ENCODE results near the gene RAB27A.
"Not testable (repeated sequence)": the region's sequence is repeated elsewhere in the genome, so short reads cannot be mapped to it uniquely, and the experiment has no call there.

RAB27A gene

DNA sequence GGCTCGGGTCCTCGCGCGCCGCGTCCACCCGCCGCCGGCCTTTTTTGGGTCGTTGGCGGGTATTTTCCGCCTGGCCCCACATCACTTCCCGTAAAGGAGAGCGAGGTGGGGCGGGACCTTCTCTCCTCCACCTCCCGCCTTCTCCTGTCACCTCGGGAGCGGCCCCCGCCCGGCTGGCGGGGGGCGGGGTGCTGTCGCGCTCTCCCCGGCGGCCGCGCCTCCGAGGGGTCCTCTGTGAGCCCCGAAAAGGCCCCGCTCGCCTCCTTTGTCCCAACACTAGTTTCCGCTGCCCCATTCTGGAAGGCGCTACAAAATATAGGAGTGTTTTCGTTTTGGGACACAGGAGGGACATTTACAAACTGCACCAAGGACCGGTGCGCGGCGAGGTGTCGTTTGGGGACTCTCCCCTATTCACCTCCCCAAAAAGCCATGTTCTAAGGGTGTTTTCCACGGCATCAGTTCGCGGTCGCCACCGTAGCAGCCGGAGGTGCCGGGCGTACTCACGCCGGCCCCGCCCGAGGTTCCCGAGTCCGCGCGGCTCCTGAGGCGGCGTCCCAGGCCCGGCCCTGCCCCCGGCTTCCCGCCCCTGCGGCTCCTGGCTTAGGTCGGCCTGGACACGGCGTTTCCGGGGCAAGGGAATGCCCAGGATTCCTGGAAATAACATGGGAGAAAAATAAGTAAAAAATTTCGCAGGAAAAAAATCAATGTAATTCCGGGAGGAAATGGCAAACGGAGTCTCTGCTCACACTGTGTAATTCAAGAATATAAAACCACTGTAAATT lies at the start of gene RAB27A:
Gene RAB27A, minus strand, starts transcription at position 68 of the 782 bp plus-strand sequence. CDS start 54,879 bp downstream, outside the sequence.
- DNase-seq, result peak; percentile 89

DNA sequence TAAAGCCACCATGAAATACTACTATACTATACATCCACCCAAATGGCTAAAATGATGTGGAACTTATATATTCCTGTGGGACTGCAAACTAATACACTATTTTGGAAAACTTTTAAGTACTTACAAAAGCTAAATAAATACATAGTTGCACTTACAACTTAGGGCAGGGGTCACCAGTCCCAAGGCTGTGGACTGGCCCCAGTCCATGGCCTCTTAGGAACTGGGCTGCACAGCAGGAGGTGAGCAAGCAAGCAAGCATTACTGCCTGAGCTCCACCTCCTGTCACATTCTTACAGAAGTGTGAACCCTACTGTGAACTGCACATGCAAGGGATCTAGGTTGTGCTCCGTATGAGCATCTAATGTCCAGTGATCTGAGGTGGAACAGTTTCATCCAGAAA lies 47.5 kb upstream of the RAB27A start:
- DNase-seq, result no peak

DNA sequence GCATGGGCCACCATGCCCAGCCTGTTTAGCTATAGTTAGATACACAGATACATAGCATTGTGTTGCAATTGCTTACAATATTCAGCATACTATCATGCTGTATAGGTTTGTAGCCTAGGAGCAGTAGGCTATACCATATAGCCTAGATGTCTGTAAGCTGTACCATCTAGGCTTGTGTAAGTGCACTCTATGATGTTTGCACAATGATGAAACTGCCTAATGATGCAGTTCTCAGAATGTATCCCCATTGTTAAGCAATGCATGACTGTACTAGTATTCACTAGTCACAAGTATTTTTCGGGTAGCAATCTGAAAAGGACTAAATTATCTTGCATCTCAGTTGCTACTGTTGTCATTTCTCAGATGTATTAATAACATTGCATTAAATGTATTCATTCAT lies 45.4 kb upstream of the RAB27A start:
- DNase-seq, result no peak

DNA sequence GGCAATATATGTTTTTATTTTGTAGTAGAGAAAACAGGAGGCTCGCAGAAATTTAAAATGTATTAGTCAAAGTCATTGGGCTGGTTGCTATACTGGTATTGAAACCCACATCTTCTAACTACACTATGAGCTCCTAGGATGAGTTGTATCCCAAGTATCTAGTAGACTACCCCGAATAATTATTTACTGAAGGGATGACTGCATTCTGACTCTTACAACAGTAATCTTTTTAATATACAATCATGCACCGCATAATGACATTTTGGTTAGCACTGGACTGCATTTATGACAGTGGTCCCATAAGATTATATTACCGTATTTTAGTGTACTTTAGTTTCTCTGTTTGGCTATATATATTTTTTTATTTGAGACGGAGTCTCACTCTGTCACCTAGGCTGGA lies 44.8 kb upstream of the RAB27A start:
- DNase-seq, result no peak

DNA sequence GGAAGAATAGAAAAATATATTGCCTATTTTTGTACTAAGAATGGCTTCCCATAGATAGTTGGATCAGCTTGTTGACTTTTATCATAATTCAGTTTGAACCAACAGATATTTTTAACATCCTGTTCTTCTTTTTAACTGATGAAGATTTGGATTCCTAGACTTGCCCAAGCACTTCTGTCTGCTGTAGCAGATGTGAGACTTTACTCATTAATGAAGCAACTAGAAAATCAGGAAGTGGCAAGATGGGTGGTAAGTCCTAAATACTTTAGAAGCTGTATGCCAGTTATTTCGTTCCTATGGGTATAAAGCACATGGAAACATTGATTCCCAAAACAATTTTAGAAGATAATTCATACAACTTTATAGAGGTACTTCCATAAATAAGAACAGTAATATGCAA lies 37.8 kb upstream of the RAB27A start:
- DNase-seq, result no peak

DNA sequence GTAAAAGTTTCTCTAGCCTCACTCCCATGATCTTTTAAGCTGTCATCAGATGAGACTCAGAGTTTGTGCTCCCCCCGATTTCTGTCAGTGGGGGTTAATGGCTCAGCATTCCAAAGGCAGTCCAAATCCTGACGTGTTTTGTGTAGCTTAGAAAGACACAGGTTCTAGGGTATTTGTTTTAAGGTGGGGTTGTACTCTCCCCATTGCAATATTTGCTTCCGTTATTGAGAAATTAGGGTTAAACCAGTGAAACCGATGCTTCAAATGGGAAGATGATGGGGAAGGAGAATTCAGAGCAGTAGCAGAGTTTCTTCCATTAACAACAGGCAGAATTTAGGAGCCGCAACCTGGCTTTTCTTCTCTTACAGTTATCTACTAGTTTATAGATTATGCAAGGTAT lies 32.9 kb upstream of the RAB27A start:
- no peak for DNase-seq

DNA sequence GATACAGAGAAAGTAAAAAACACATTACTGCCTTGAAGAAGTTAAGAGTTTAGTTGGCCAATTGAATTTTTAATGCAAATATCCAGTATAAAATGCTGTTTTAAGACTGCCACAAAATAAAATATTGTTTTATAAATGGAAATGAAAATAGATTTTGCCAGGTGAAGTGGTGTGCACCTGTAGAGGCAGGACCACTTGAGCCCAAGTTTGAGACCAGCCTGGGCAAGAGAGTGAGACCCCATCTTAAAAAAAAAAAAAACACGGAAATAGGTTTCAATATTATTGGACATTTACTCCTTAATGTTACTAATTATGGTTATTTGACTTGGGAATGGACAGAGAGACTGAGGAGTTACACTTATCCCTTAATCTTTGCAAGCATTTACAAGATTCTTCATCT lies 31.4 kb upstream of the RAB27A start:
- no peak for DNase-seq

DNA sequence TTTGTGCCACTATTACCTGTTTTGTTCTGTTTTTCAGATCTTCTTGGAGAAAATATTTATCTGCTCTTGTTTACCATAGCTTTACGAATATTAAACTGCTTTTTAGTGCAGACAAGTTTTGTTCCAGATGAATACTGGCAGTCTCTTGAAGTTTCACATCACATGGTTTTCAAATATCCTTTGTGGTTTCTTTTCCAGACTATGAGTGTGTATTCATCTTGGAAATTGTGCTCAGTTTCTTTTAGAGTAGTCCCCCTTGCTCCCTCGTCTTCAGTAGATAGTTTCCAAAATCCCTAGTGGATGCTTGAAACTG lies 30.6 kb upstream of the RAB27A start:
- no peak for DNase-seq

DNA sequence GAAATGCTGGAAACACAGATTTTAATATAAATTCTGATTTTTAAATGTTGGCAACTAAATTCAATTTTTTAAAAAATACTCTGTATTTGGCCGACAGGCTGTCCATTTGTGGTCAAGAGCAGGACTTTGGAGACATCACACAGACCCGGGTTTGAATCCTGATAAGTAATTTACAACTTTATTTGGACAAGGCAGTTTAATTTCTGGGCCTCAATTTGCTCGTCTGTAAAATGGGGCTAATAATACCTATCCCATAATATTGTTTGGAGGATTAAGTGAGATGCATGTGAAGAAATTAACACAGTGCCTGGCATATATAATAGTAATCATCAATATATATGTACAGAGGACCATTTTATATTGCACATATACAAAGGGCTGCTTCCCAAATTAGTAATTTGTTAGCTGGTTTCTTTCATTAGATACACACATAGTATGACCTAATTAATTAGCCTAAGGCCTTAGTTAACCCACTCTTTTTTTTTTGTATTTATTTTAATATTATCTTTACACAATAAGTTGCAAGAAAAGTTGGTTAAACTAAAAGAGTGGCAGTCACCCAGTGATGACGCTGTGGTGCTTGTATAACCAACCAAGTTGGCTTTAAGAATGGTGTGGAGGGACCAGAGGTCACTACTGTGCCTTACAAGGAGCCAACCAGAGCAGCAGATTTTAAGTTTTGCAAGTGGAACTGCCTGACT lies 30.1 kb upstream of the RAB27A start:
- no peak for DNase-seq

DNA sequence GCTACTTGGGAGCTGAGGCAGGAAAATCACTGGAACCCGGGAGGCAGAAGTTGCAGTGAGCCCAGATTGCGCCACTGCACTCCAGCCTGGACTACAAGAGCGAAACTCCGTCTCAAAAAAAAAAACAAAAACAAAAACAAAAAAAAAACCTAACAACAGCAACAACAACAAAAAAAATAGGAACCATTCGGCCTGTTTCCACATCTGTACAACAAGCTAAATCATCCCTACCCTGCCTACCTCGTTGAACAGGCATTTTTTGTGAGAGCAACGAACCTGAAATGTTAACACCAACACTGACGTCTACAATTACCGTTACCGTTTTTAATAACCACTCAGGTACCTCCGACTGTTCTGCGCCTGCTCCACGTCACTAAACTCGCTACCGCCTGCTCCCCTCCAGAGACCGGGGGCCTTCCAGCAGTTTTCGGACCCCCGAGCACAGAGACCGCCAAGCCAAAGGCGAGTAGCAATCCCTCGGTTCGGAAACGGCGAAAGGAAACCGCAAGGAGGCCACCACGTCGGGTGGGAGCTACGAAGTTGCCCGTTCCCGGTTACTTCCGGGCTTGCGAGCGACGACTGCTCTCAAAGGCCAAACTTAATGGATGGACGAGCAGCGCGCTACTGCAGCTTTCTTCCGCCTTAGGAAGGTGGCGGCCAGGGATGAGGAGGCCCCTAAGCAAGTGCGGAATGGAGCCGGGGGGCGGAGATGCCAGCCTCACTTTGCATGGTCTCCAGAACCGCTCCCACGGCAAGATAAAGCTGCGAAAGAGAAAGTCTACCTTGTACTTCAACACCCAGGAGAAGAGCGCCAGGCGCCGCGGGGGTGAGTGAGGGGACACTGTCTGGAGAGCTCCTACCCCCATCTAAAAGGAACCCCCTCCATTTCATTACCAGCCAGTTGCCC lies 29.2 kb upstream of the RAB27A start, which contains the start of the genes PIGB and PIGBOS1:
Gene PIGB, plus strand, starts transcription at position 635 of the 907 bp plus-strand sequence. Its CDS starts 29 bp downstream, at position 664.
Gene PIGBOS1, minus strand, starts transcription at position 536 of the 907 bp plus-strand sequence. CDS start 1,331 bp downstream, outside the sequence.
- peak; percentile 88 for DNase-seq

DNA sequence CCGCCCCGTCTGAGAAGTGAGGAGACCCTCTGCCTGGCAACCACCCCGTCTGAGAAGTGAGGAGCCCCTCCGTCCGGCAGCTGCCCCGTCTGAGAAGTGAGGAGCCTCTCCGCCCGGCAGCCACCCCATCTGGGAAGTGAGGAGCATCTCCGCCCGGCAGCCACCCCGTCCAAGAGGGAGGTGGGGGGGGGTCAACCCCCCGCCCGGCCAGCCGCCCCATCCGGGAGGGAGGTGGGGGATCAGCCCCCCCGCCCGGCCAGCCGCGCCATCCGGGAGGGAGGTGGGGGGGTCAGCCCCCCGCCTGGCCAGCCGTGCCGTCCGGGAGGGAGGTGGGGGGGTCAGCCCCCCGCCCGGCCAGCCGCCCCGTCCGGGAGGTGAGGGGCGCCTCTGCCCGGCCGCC lies 13.2 kb upstream of the RAB27A start:
- DNase-seq, result not testable (repeated sequence)

DNA sequence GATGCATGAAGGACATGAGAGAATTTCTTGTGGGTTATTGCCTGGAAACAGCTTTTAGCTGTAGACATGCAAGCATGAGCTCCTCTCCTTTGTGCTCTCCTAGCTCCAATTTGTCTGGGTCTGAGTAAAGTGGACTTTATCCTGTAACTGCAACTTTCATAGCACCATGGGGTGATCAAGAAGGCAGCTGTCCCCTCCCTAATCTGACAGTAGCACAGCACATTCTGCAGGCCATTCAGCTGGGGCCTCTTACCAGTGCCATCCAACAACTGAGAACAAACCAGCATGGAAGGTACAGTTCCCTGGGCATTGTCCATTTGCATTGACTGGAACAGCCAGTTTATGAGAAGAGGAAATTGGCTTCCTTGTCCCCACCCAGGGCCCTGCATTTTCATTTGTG lies 7.7 kb upstream of the RAB27A start:
- no peak for DNase-seq

DNA sequence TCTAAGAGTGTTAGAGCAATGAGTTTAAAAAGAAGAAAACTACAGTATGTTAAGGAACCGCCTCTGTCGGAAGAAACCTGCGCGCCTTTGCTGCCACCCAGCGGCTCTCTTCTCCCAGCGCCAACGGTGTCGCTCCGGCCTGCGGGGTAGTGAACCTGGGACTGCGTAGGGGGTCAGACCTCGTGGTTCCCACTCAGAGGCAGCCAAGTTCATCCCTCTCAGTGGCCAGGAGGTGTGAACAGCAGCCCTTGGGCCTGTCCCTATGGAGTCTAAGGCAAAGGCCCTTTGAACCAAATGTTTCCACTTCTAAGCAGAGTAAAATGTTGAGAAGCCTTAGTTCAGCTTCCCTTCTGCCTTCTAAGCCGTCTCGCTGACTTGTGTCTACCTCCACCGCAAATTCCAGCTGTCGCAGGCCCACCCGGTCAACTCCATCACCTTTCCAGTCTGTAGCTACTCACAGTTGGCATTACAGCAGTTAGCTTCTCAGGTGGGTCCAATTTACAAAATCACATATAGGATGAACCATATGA lies 980 bp upstream of the RAB27A start:
- DNase-seq, result peak; percentile 72

DNA sequence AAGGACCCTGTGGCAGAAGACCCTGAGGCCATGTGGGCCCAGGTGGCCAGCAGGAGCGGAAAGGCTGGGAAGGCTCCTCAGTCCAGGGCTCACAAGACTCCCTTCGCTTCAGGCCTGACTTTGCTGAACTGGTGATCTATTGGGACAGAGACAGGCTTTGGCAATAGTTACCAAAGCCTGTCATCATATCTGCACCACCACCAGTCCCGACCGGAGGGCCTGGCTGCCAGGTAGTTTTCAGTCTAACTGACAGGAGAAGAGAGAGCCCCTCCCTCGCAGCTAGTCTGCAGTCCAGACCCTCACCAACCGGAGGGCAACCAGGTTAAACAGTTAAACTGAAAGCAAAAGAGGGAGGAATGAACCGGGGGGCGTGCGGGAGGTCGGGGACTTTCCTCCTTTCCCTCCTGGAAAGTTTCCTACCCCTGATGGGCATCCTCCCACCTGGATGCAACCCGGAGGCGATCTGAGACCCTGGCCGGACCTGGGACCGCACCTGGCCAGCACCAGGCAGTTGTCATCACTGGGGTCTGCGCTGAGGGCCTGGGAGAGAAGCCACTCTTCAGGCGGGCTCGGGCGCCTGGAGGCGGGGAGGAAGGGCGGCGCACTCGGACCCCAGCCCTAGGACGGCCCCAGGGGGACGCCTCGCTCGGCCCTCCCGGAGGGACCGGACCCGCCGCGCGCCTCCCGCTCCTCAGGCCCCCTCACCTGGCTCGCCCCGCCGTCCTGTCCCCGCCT lies 435 bp downstream of the RAB27A start:
- no peak for DNase-seq

DNA sequence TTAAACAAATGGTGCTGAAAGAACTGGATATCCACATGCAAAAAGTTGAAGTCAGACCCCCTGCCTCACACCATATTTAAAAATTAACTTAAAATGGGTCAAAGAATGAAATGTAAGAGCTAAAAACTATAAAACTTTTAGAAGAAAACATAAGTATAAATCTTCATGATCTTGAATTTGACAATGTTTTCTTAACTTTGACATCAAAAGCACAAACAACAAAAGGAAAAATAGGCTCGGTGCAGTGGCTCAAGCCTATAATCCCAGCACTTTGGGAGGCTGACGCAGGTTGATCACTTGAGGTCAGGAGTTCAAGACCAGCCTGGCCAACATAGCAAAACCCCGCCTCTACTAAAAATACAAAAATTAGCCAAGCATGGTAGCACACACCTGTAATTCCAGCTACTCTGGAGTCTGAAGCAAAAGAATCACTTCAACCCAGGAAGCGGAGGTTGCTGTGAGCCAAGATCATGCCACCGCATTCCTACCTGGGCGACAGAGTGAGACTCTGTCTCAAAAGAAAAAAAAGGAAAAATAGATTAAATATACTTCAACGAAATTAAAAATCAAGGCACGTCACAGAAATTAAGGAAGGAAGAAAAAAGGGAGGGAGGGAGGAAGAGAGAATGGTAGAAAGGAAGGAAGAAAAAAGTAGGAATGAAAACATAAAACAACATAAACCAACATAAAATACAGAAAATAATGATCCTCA lies 1.5 kb downstream of the RAB27A start:
- no peak for DNase-seq

DNA sequence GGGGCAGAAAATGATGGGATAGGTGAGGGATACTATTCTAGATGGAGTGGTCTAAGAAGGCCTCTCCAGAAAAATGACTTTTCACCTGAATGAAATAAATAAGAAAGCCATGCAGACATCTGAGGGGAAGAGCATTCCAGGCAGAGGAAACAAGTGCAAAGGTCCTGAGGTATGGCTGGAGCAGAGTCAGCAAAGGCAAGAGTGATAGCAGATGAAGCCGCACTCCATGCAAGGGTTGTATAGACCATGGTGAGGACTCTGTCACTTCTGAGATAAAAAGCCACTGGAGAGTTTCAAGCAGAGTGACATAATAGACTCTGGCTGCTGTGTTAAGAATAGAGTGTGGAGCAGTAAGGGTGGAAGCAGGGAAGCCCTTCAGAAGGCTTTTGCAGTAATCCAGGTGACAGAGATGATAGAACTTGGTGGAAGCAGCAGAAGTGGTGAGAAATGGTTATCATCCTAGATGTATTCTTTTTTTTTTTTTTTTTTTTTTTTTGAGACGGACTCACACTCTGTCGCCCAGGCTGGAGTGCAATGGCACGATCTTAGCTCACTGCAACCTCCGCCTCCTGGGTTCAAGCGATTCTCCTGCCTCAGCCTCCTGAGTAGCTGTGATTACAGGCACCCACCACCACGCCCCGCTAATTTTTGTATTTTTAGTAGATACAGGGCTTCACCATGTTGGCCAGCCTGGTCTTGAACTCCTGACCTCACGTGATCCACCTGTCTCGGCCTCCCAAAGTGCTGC lies 3.0 kb downstream of the RAB27A start:
- not testable (repeated sequence) for DNase-seq

DNA sequence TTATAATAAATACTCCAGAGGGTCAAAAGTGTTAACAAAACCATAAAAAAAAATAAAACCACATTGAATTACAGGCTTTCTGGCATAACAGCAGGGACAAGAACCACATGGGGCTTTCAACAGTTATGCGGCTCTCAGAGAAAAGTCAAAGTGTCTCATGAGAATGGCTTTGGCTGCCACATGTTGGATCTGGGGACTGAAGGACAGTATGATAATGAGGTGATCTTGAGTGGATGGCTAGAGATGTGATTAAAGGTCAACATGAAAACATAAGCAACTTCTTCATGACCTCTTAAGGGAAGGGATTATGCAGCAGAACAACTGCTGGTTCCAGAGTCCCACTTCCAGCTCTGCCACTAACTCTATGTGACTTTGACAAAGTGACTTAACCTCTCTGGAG lies 5.2 kb downstream of the RAB27A start:
- no peak for DNase-seq

DNA sequence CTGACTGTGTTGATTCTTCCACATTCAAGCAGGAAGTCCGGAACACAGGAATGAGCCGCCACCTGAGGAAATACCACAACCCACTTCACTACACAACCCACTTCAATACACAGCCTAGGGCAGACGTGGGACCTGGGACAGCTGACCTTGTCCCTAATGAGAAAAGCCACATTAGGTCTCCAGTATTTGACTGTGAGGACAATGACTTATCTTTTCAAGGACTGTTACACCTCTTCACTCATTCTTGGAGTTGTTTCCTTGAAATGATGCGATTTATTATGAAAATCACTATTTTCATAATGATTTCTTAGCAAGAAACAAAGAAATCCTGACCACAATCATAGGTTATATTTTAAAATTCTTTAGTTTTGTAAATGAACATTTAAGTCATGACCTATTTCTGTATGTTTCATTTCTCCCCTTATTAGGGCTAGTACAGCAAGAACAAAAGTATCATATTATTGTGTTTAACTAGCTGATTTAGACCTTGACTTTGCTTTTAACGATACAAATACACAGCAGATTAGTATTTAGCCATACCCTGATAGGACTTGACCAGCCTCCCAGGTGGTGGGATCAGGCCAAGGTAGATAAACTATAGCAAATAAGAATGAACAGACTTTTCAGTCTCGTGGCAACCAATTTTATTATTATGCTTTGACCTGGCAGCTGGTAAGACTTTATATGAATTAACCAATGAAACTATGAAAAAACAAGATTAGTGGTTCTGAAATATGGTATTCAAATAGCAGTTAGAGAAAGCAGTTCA lies 6.0 kb downstream of the RAB27A start:
- DNase-seq, result no peak

DNA sequence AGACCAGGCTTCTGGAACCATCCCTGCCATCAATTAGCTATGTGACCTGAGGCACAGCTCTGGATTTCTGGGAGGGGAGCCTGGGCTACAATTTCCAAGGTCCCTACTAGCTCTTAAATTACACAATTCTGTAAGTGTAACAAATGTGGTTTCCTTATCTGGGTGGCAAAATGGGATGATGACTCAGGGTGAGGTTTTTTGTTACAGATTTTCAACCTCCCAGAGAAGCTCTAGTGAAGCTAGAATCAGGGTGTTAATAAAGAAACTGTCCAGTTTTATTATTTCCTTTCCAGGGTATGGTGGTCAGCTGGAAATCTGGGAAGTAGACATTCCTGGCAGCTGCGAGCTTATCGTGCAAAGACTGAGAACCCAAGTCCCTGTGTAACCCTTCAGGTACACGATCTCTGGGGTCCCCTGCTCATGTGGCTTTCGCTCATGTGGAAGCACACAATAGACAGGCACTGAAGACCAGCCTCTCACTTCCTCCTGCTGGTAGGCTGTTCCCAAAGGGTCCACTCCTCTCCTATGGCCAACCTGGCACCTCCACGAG lies 7.3 kb downstream of the RAB27A start:
- DNase-seq, result peak; percentile 88
